GM21423 (cell line): Measurements from ENCODE around the gene TELO2.

Experiments used
- ATAC-seq: cut with Tn5 transposase; IDR thresholded peaks from one replicate; pipeline ENCODE4 v1.9.1; 2021; ENCODE audit warnings: mild to moderate bottlenecking, moderate library complexity; ENCODE audit not compliant: unreplicated experiment

The TELO2 gene

DNA sequence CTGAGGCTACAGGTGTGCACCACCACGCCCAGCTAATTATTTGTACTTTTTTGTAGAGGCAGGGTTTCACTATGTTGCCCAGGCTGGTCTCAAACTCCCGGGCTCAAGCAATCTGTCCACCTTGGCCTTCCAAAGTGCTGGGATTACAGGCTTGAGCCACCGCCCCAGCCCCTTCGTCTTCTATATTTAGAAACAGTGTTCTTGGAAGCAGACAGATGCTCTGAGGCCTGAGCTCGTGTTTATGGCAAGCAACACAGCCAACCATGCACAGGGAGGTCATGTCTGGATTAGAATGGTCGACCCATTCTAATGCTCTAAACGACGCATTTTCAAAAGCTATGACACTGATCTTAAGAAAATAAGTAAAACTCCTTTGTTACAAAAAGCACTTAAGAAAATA is 56.9 kb downstream of the TELO2 start:
- no peak for ATAC-seq

- no peak for ATAC-seq
These were observed 57.5 kb downstream of the TELO2 start for GRCh38 chr16:1550696-1551095.

DNA sequence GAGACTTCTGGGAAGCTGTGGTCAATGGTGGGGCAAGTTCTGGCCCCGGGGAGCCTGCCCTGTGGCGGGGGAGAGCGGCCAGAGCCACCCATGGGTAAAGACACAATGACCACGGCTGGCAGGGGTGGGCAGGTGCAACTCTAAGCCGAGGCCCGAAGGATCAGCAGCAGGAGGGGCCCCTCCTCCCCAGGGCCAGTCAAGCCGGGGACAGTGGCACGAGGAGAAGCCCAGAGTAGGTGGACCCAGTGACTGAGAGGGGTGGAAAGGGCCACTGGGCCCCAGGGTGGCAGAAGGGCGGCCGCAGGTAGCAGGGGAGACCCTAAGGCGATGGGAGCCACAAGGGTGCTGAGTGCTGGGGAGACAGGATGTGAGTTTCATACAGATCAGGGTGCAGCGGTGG is 58.0 kb downstream of the TELO2 start:
- no peak for ATAC-seq

DNA sequence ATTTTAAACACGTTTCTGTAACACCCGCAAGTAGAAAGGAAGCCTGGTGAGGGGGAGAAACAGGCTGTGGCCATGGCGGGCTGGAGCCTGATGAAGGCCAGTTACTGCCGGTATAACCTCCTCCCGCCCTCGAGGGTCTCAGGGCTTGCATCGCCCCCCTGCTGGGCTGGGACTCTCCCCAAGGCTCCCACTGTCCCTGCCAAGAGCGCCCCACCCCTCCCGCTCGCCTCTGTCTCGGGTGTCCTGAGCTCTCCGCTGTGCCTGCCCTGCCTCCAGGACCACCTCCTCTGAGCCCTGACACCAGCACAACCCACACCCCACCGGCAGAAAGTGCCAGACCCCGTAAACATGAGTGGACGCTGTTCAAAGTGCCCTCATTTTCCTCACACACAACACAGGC is 59.0 kb downstream of the TELO2 start:
- no peak for ATAC-seq

- ATAC-seq: no peak
These were observed 61.0 kb downstream of the TELO2 start for GRCh38 chr16:1553946-1554825.

DNA sequence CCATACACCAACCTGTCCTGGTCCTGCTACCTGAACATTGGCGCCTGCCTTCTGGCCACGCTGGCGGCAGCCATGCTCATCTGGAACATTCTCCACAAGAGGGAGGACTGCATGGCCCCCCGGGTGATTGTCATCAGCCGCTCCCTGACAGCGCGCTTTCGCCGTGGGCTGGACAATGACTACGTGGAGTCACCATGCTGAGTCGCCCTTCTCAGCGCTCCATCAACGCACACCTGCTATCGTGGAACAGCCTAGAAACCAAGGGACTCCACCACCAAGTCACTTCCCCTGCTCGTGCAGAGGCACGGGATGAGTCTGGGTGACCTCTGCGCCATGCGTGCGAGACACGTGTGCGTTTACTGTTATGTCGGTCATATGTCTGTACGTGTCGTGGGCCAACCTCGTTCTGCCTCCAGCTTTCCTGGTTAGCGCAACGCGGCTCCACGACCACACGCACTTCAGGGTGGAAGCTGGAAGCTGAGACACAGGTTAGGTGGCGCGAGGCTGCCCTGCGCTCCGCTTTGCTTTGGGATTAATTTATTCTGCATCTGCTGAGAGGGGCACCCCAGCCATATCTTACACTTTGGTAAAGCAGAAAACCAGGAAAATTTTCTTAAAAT is 61.8 kb downstream of the TELO2 start:
- ATAC-seq: no peak

DNA sequence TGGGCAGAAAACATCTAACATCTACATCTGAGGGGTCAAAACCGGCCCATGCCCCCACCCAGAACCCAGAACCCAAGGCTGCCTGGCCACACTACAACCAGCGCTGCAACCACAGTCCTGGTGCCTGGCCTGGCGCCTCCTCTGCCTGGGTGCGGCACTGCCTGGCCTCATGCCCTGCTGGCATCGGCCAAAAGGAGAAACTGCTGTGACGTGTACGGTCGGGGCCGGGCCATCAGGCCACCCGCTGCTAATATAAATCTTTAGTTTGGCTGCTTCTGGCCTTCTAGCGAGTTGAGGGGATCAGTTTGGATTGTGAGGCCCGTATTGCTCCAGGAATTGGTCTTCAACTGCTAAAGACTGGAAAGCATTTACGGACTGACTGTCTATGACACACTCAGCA is 63.1 kb downstream of the TELO2 start:
- no peak for ATAC-seq

- ATAC-seq: no peak
These were observed 63.9 kb downstream of the TELO2 start for GRCh38 chr16:1557074-1557473.

GRCh38 chr16:1557576-1557975 is 64.4 kb downstream of the TELO2 start:
- ATAC-seq: no peak

DNA sequence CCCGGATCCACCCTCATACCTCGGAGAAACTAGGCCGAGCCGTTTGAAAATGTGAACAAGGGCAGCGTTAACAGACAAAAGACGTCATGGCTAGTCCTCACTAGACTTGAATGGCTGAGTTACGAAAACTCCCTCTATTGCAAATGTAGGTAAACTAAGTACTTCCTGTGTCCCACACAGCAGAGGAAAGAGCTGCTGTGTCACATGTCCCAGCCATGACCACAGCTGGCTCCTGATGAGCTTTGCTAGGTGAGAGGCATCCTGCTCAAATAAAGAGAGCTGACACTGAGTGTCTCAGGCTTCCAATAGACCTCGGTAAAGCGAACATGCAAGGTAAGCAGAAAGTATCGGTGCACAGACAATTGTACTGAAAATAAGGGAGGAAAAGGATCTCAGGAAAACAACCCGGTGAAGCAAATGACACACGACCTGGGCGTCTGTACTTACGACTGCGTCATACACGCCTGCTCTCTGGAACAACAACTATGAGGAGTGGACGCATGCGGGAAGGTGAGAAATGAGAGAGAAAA is 66.4 kb downstream of the TELO2 start:
- ATAC-seq: no peak
